ENCODE results near the gene LPP.

Gene LPP

GRCh38 chr3:188826574-188826973 lies 672.6 kb downstream of the LPP start:
- DNase-seq (ENCODE audit: low read depth, low spot score) = no peak
- Histone ChIP-seq H3K4me3 (no peak overlapping the region), H3K9ac (ENCODE audit: insufficient read length) (no peak overlapping the region), H3K9me3 (ENCODE audit: low read depth, low read length) (no peaks in the 10 kb centered on the region), H3K36me3 (ENCODE audit: insufficient read depth, low read length) (no peaks in the 10 kb centered on the region), H3K27ac (no peak overlapping the region)
- no peak for TF ChIP-seq POLR2AphosphoS5 (IDR thresholded peaks at IDR 0.05; ENCODE audit: borderline replicate concordance, low read depth, low read length)
- TF ChIP-seq EZH2 (IDR thresholded peaks at IDR 0.05) = no peak
- no peak for TF ChIP-seq FOXP2 (optimal IDR thresholded peaks at IDR 0.05; ENCODE audit: control extremely low read depth, extremely low read length, insufficient read depth)

- no peak for DNase-seq (ENCODE audit: low read depth, low spot score)
- no peak for TF ChIP-seq EZH2 (IDR thresholded peaks at IDR 0.05)
- no peak for TF ChIP-seq FOXP2 (optimal IDR thresholded peaks at IDR 0.05; ENCODE audit: control extremely low read depth, extremely low read length, insufficient read depth)
- TF ChIP-seq POLR2AphosphoS5 (IDR thresholded peaks at IDR 0.05; ENCODE audit: borderline replicate concordance, low read depth, low read length) = no peak
- H3K4me3 ChIP-seq = no peak overlapping the region
- no peaks in the 10 kb centered on the region for H3K9me3 ChIP-seq (ENCODE audit: low read depth, low read length)
- no peak overlapping the region for H3K27ac ChIP-seq
- H3K9ac ChIP-seq (ENCODE audit: insufficient read length) = no peak overlapping the region
- H3K36me3 ChIP-seq (ENCODE audit: insufficient read depth, low read length) = no peaks in the 10 kb centered on the region
These were observed 673.1 kb downstream of the LPP start for GRCh38 chr3:188827103-188827502.

- no peak for DNase-seq (ENCODE audit: low read depth, low spot score)
- Histone ChIP-seq H3K27ac (no peak overlapping the region), H3K36me3 (ENCODE audit: insufficient read depth, low read length) (no peaks in the 10 kb centered on the region), H3K4me3 (no peak overlapping the region), H3K9me3 (ENCODE audit: low read depth, low read length) (no peaks in the 10 kb centered on the region), H3K9ac (ENCODE audit: insufficient read length) (no peak overlapping the region)
- TF ChIP-seq FOXP2 (optimal IDR thresholded peaks at IDR 0.05; ENCODE audit: control extremely low read depth, extremely low read length, insufficient read depth) (no peak), EZH2 (IDR thresholded peaks at IDR 0.05) (no peak), POLR2AphosphoS5 (IDR thresholded peaks at IDR 0.05; ENCODE audit: borderline replicate concordance, low read depth, low read length) (no peak)
These were observed 673.6 kb downstream of the LPP start for GRCh38 chr3:188827576-188827975.

- no peak overlapping the region for H3K4me3 ChIP-seq
- DNase-seq (ENCODE audit: low read depth, low spot score) = no peak
- no peaks in the 10 kb centered on the region for H3K9me3 ChIP-seq (ENCODE audit: low read depth, low read length)
- no peaks in the 10 kb centered on the region for H3K36me3 ChIP-seq (ENCODE audit: insufficient read depth, low read length)
- no peak overlapping the region for H3K27ac ChIP-seq
- no peak for TF ChIP-seq POLR2AphosphoS5 (IDR thresholded peaks at IDR 0.05; ENCODE audit: borderline replicate concordance, low read depth, low read length)
- no peak for TF ChIP-seq EZH2 (IDR thresholded peaks at IDR 0.05)
- TF ChIP-seq FOXP2 (optimal IDR thresholded peaks at IDR 0.05; ENCODE audit: control extremely low read depth, extremely low read length, insufficient read depth) = no peak
- H3K9ac ChIP-seq (ENCODE audit: insufficient read length) = no peak overlapping the region
These were observed 675.2 kb downstream of the LPP start for GRCh38 chr3:188829130-188829529.

GRCh38 chr3:188829576-188829975 lies 675.6 kb downstream of the LPP start:
- H3K36me3 ChIP-seq (ENCODE audit: insufficient read depth, low read length) = no peaks in the 10 kb centered on the region
- no peak for TF ChIP-seq EZH2 (IDR thresholded peaks at IDR 0.05)
- TF ChIP-seq POLR2AphosphoS5 (IDR thresholded peaks at IDR 0.05; ENCODE audit: borderline replicate concordance, low read depth, low read length) = no peak
- no peak for TF ChIP-seq FOXP2 (optimal IDR thresholded peaks at IDR 0.05; ENCODE audit: control extremely low read depth, extremely low read length, insufficient read depth)
- H3K4me3 ChIP-seq = no peak overlapping the region

GRCh38 chr3:188830893-188831292 lies 676.9 kb downstream of the LPP start:
- no peak for TF ChIP-seq EZH2 (IDR thresholded peaks at IDR 0.05)
- no peak for TF ChIP-seq FOXP2 (optimal IDR thresholded peaks at IDR 0.05; ENCODE audit: control extremely low read depth, extremely low read length, insufficient read depth)
- no peak for TF ChIP-seq POLR2AphosphoS5 (IDR thresholded peaks at IDR 0.05; ENCODE audit: borderline replicate concordance, low read depth, low read length)
- no peak overlapping the region for H3K9ac ChIP-seq (ENCODE audit: insufficient read length)
- H3K27ac ChIP-seq = no peak overlapping the region
- no peaks in the 10 kb centered on the region for H3K9me3 ChIP-seq (ENCODE audit: low read depth, low read length)
- H3K36me3 ChIP-seq (ENCODE audit: insufficient read depth, low read length) = no peaks in the 10 kb centered on the region
- no peak for DNase-seq (ENCODE audit: low read depth, low spot score)
- no peak overlapping the region for H3K4me3 ChIP-seq

More at GRCh38 chr3:188829576-188829975, 675.6 kb downstream of the LPP start:
- Histone ChIP-seq H3K9me3 (ENCODE audit: low read depth, low read length) (no peaks in the 10 kb centered on the region), H3K27ac (no peak overlapping the region), H3K9ac (ENCODE audit: insufficient read length) (no peak overlapping the region)
- DNase-seq (ENCODE audit: low read depth, low spot score) = no peak

- no peak for DNase-seq (ENCODE audit: low read depth, low spot score)
- Histone ChIP-seq H3K9ac (ENCODE audit: insufficient read length) (no peak overlapping the region), H3K27ac (no peak overlapping the region), H3K9me3 (ENCODE audit: low read depth, low read length) (no peaks in the 10 kb centered on the region), H3K36me3 (ENCODE audit: insufficient read depth, low read length) (no peaks in the 10 kb centered on the region), H3K4me3 (no peak overlapping the region)
- TF ChIP-seq POLR2AphosphoS5 (IDR thresholded peaks at IDR 0.05; ENCODE audit: borderline replicate concordance, low read depth, low read length) = no peak
- no peak for TF ChIP-seq EZH2 (IDR thresholded peaks at IDR 0.05)
- no peak for TF ChIP-seq FOXP2 (optimal IDR thresholded peaks at IDR 0.05; ENCODE audit: control extremely low read depth, extremely low read length, insufficient read depth)
These were observed 678.2 kb downstream of the LPP start for GRCh38 chr3:188832146-188832545.

- no peaks in the 10 kb centered on the region for H3K9me3 ChIP-seq (ENCODE audit: low read depth, low read length)
- no peak overlapping the region for H3K27ac ChIP-seq
- no peaks in the 10 kb centered on the region for H3K36me3 ChIP-seq (ENCODE audit: insufficient read depth, low read length)
- TF ChIP-seq FOXP2 (optimal IDR thresholded peaks at IDR 0.05; ENCODE audit: control extremely low read depth, extremely low read length, insufficient read depth) (no peak), EZH2 (IDR thresholded peaks at IDR 0.05) (no peak), POLR2AphosphoS5 (IDR thresholded peaks at IDR 0.05; ENCODE audit: borderline replicate concordance, low read depth, low read length) (no peak)
- H3K9ac ChIP-seq (ENCODE audit: insufficient read length) = no peak overlapping the region
- DNase-seq (ENCODE audit: low read depth, low spot score) = no peak
- no peak overlapping the region for H3K4me3 ChIP-seq
These were observed 679.2 kb downstream of the LPP start for GRCh38 chr3:188832961-188833721.

All from SK-N-MC (cell line).